Skin epidermis (tissue), 12 donors: ENCODE data around the gene LAPTM5.
A peak's percentile ranks its signal among the peaks of the same experiment; 100 is the strongest.

Source experiments
- H3K27ac ChIP-seq, 21 experiments: fragments of 200-600 bp; sonication (generic) in 11 of 21; one replicate each; pipeline ENCODE4 v1.5.0; 2020; ENCODE audit warnings: mild to moderate bottlenecking in 3 of 21, inconsistent platforms in 2 of 21, moderate library complexity in 2 of 21
- H3K4me3 ChIP-seq, 7 experiments: fragments of 200-600 bp; sonication (generic) in 2 of 7; one replicate each; pipeline ENCODE4 v1.5.0; 2020; ENCODE audit warnings: inconsistent platforms in 2 of 7, mild to moderate bottlenecking in 2 of 7, moderate library complexity in 1 of 7

The LAPTM5 gene

DNA sequence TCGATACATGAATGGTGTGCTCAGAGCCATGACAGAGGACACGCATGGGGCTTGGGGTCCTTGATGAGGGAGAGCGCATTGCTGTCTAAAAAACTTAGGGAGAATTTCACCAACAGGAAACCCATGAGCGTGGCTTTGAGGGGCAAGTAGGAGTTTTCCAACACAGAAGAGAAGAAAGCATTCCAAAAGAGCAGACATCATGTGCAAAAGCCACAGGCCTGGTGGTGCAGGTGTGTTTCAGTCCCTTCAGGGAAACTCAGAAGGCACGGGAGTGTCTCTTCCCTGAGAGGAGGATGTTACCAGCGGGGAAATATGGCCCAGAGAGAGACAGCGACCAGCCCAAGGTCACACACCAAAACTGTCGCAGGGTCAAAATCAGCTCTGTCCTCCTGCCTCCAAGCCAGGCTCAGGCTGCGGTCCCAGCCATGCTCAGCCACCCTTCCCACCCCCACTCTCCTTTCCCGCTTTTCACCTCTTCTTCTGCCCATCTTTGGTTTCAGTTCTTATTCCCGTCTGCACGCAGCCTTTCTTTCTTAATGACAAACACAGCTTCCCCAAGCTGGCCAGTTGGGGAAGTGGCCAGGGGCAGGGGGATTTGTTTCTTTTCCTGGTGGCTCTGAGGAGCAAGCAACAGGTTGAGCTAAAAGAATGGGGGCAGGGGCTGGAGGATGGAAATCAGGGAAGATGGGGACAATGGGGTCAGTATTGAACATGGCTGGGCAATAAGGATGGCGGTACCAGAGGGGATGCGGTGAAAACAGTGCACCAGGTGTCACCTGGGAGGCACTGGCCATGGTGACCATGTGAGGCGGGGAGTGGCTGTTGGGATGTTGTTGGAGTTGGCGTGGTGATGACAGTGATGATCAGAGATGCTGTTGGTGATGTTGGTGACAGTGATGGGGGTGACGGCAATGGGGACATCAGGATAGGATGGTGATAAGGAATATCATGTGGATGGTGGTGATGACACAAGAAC is 10.3 kb downstream of the LAPTM5 start:
- Histone ChIP-seq H3K27ac (peak overlapping the region in 15 of 21 experiments; percentile 7 to 88 (median 74)), H3K4me3 (no peak overlapping the region)

DNA sequence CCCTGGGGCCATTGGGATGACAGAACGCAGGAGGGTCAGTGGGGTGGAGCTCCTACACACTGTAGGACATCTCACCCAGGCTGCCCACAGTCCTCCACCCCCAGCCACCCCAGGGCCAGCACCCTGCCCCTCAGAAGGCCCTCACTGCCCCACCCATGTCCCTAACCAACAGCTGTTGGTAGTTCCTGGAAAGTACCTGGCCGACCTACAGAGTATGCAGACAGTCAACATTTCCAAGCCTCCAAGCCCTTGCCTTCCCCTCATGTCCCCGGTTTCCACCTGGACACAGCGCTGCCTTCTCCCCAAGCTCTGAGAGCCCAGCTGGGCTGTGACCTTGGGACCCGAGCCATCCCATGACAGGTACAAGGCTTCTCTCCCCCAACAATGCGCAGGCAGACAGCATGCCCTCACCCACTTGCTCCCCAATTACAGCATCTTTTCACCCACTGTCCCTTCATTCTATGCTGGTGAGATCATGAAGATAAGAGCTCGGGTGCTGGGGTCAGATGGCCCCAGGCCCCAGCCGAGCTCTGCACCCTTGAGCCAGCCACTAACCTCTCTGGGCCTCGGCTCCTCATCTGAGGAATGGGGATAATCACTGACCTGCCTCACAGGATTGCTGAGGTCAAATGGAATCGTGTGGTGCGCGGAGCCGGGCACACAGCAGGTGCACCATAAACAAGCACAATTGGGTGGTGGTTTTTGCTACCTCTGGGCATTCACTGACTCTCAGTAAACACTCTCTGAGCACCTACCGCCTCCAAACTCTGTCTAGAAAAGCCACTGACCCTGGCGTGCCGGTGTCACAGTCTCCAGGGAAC is 11.2 kb downstream of the LAPTM5 start:
- no peak overlapping the region for H3K4me3 ChIP-seq
- peak overlapping the region in 19 of 21 experiments; percentile 22 to 88 (median 50) for H3K27ac ChIP-seq

DNA sequence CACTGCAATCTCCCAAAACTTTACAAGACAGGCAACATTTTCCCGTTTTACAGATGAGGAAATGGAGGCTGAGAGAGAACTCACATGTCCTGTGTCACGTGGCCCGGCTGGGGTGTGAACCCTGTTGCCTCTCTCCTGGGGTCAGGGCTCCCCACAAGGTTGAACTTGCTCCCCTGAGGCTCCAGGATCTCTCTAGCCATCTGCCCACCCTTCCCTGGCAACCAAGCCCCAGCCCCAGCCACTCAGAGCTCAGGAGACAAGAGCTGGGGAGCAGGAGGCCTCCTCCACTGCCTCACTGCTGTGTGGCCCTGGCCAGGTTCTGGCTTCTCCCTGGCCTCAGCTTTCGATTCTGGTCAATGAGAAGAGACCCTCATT is 11.8 kb downstream of the LAPTM5 start:
- Histone ChIP-seq H3K27ac (peak overlapping the region in 18 of 21 experiments; percentile 22 to 88 (median 50)), H3K4me3 (no peak overlapping the region)

DNA sequence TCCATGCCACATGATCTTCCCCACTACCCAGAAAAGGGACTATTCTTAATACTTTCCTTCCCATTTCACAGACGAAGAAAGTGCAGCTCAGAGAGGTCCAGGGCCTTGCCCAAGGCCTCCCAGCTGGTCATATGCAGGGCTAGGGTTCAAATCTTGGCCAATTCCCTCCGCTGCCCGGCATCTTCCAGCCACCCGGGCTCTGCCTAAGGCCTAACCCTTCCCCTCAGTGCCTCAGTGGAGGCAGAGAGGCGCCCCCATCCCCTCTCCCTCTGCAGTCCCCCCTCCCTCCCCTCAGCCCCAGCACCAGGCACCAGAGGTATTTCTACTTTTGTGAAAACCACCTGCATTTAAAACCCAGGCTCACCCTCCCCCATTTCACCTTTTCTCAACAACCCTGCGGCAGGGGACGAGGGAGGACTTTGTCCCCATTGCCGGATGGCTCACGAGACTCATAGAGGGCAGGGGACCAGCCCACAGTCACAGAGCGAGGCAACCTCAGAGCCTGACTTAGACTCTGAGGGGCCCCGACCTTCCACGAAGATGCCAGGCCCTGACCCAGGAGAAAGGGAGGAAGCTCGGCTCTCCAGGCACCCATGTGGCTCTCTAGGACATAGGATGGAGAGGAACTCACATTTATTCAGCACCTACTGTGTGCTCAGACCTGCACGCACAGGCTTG is 12.3 kb downstream of the LAPTM5 start:
- Histone ChIP-seq H3K4me3 (no peak overlapping the region), H3K27ac (peak overlapping the region in 15 of 21 experiments; percentile 22 to 88 (median 65))

DNA sequence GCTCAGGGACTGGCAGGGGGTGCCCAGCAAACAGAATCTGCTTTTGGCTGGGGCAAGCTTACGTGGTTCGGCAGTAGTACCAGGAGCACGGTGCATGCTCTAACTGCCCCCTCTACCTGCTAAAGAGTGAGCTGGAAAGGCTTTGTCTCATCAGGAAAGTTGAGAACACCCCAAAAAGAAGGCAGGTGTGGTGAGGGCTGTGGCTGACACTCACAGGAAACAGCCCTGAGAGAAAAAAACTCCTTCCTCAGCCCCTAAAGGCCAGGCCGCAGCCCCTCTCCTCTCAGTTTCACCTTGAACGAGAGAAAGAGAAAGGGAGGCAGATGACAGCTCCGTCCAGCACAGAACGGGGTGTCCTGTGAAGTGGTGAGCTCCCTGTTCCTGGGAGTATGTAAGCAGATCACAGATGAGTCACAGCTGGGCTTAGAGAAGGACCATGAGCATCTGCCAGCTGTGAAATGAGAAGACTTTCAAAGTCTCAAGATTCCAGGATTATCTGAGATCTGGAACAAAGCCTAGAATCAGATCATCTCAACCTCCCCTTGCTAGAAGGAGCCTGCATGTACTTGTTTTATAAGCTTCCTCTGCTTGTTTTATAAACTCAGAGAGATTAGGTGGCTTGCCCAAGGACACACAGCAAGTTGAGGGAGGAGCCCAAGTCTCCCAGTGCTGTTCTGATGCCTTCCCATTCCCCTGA is 13.4 kb downstream of the LAPTM5 start:
- H3K4me3 ChIP-seq = peak overlapping the region in 1 of 7 experiments; percentile 6
- peak overlapping the region in 15 of 21 experiments; percentile 21 to 88 (median 50) for H3K27ac ChIP-seq

DNA sequence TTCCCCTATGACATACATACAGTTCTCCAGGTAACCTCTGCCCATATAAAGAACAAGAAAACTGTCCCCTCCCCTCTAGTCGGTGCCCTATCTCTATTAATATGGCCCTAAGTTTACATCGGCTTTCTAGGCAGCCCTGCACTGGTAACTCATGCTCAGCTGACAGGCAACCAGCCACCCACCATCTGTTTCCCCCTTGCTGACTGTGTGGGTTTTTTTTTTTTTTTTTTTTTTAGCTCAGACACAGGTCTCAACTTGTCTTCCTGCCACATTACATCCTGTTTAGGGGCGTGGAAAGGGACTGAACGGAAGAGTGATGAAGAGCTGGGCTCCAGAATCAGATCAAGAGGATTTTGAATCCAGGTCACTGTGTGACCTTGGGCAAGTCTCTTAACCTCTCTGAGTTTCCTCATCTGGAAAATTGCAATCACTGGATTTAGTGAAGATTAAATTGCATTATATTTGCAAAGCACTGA is 14.0 kb downstream of the LAPTM5 start:
- H3K4me3 ChIP-seq = peak overlapping the region in 1 of 7 experiments; percentile 6
- peak overlapping the region in 13 of 21 experiments; percentile 21 to 88 (median 61) for H3K27ac ChIP-seq

DNA sequence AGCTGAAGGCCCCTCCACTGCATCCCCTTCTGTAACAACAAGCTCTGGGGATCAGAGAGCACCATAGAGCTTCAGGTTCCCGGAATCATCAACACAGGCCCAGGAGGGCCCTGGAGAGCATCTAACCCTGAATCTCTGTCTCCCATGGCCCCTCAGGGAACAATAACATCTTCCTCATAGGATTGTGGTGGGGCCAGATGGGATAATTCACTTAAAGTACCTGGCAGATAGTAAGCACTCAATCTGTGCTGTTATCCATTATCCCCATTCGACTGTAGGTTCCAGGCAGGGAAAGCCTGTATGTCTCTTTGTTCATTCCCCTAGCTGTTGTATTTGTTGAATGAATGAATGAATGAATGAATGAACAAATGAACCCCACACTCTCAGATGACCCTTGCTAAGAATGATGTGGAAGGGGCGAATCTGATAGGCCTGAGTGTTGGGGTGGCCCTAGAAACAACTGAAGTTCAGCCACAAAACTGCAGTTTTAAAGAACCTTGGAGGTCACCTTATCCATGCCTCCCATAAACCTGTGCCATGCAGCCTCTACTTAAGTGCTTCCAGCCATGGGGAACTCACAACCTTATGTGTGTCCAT is 14.5 kb downstream of the LAPTM5 start:
- Histone ChIP-seq H3K4me3 (no peak overlapping the region), H3K27ac (peak overlapping the region in 6 of 21 experiments; percentile 13 to 67 (median 42))

DNA sequence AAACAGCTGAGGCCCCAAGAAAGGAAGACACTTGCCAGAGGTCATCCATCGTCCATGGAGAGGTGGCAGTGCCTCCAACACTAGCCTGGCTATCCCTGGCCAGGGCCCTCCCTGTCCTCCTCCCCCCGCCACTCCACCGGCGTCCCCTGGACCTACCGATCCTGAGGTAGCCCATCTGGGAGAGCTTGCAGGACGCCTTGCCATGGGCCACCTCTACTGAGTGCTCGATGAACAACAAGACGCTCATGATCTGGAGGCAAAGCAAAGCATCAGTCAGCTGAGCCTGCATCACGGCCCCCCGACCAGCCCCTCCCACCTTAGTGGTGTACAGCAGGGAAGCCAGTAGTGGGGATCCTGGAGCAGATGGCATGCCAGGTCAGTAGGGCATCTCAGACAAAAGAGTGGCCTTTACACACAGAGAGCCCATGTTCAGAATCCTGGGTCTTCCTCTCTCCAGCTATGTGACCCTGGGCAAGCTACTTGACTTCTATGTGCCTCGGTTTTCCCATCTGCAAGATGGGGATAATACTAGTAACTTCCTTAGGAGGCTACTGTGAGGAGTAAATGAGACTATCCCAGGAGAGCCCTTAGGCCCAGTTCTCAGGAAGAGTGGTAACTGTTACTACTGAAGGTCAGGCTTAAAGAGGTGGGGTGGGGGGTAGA is 15.1 kb downstream of the LAPTM5 start:
- Histone ChIP-seq H3K4me3 (no peak overlapping the region), H3K27ac (peak overlapping the region in 4 of 21 experiments; percentile 13 to 67 (median 42))

DNA sequence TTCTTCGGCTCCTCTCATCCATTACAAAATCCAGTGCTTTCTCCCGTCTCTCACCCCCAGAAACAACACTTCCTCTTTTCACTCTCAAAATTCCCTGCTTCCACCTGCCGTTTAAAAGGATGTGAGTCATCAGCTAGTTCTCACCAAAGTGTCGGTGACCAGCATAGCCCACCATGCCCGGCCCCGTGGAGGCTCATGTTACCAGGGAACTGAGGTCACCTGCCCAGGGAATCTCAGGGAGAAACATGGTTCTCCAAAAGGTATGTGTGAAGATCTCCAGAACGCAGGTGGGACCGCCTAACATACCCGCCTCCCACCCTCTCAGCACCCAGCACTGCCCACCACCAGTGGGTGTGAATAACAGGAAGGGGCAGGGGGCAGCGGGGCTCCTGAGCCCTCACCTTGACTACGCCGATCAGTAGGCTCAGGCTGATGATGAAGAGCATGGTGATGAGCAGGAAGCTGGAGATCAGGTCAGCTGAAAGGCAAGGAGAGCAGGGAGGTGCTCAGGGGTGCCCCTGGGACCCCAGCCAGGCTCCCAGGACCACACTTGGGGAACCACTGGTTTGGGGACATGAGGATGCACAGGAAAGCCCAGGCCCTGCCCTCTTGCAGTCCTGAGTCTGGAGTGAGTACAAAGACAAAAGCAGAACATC is 16.2 kb downstream of the LAPTM5 start:
- Histone ChIP-seq H3K4me3 (no peak overlapping the region), H3K27ac (peak overlapping the region in 5 of 21 experiments; percentile 16 to 44 (median 24))

DNA sequence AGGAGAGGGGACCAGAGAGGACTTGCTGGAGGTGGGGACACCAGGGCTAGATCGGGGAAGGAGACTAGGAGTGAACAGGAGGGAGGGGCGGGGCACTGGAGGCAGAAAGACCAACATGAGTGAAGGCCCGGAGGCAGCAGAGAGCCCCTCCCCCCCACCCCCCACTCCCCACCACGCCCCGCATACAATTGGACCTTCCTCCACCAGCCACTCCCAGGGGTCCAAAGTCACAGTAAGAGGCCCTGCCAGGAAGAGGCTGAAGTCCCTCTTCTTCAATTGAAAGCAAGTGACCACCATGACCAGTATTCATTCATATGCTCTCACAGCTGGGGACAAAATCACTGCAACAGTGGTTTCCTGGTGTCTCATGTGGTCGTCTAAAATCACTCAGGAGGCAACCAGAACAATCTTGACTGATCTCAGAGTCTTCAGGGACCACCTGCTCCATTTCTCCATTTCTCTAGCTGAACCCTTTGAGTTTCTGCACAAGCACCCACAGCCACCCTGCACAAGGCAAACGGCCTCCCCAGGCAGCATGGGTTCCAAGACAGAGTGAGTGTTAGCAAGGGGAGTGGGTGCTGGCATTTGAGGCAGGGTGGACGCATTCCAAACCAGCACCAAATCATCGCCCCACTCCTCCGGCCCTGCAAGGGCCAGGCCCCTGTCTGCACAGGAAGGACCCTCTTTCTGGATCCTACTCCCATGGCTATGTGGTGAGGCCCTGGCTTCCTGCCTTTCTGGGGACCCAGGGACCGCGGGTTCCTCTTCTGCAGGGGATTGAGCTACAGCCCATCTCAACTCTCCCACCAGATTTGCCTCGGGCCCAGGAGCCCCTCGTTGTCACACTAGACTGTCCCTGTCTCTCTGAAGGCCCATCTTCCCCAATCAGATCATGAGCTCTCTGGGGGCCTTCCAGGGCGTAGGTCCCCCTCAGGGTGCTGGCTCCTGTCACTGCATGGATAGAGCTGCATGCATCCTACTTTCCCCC is 17.0 kb downstream of the LAPTM5 start:
- Histone ChIP-seq H3K4me3 (no peak overlapping the region), H3K27ac (peak overlapping the region in 5 of 21 experiments; percentile 21 to 31 (median 22))

DNA sequence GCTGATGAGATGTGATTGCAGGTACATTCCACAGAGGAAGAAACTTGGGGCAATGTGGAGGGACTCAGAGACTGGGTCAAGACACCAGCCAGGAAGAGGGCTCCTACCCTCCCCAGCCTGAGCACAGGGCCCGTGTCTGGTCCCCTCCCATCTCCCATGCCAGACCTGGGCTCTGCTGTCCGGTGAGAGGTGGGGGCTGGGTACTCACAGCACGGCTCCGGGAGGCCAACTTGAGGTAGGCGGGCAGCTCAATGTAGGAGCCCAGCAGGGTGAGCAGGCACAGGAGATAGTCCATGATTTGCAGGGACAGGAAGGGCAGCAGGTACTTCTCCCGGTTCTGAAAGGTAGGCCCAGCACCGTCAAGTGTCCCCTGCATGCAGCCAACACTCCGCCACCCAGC is 18.0 kb downstream of the LAPTM5 start:
- Histone ChIP-seq H3K27ac (no peak overlapping the region), H3K4me3 (no peak overlapping the region)

DNA sequence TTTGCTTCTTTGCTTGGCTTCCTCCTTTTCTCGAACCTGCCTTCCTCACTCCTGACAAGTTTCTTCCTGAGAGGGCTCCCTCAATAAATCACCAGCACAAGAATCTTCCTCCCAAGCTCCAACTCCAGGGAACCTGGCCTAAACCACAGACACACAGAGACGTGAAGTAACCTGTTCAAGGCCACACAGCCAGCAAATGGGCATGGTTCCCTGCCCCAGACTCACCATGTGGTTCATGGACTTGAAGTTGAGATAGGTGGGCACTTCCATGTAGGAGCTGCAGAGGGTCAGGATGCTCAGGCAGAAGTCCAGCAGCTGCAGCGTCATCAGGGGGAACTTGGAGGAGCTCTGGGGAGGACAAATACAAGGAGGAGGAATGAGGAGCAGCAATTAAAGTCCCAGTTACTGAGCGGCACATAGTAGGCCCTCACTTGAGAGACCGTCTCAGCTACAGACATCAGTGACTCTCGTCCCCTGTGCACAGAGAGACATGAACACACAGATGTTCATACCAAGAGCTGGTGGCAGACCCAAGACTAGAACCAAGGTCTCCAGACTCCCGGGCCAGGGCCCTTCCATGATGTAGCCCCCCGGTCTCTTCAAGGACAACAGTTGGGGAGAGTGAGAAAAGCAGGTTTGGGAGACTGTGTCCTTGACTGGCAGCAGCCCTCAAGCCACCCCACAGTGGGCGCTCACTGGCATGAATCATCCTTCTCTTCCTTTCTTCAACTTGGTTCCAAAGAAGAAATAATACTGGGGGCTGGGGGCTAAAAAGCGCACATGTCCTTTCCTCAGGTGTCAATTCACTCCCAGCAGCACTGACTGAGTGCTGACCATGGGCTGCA is 18.6 kb downstream of the LAPTM5 start:
- Histone ChIP-seq H3K27ac (no peak overlapping the region), H3K4me3 (no peak overlapping the region)

DNA sequence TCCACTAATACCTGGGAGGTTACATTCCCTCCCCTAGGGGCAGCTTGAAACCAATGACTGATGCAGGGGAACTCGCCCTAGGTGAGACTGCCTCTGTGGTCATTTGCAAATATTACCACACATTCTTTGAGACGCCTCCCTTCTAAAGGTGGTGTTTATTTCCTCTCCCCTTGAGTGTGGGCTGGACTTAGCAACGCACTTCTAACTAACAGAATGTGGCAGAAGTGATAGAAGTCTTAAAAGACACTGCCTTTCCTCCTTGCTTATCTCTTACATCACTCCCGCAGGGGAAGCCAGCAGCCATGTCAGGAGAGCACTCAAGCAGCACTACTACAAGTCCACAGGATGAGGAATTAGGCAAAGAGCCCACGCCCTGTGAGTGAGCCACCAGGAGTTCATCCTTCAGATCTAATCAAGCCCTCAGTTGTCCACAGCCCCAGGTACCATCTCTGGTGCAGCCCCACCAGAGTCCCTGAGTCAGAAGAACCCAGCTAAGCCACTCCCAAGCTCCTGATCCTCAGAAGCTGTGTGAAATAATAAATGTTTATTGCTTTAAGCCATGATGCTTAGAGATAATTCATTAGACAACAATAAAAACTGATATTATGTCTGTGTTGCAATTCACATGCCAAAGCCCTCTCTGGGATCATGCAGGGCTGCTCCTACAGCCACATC is 19.4 kb downstream of the LAPTM5 start:
- no peak overlapping the region for H3K27ac ChIP-seq

DNA sequence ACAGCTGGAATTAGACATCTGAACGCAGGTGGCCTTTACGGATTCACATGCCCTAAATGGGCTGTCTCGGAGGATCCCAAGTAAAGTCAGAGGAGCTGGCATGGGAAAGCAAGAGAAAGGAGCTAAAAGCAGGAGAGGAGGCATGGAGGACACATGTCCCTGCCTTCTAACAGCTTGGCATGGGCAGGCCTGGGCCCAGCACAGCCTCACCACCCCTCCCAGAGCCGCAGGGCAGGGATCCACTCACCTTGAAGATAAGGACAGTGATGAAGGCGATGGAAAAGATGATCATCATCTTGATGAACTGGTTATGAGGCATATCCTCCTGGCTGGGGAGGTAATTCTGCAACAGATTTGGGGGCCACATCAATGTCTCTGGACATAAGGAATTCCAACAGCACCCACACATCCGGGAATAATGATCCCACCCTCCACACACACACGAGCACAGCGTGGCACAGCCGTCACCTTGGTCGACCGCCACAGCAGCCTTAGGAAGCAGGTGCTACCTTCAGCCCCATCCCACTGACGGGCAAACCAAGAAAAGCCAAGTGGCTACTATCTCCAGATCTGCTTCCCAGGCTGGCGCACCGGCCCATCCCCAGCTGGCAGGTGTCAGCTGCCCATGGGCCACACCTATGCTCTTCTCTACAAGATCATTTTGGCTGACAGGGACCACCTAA is 20.1 kb downstream of the LAPTM5 start:
- Histone ChIP-seq H3K27ac (no peak overlapping the region), H3K4me3 (no peak overlapping the region)

More for the DNA sequence above, 19.4 kb downstream of the LAPTM5 start:
- no peak overlapping the region for H3K4me3 ChIP-seq
